Measurements from ENCODE around the gene TNRC6C.

Gene TNRC6C

GRCh38 chr17:78105101-78105500 is 146.6 kb downstream of the TNRC6C start:
- TF ChIP-seq CTCF (IDR thresholded peaks at IDR 0.05; ENCODE audit: extremely low read depth, missing control alignments): no peak
- no peak for DNase-seq (ENCODE audit: low spot score)

- no peak for DNase-seq (ENCODE audit: low spot score)
- no peak for TF ChIP-seq CTCF (IDR thresholded peaks at IDR 0.05; ENCODE audit: extremely low read depth, missing control alignments)
Observed at GRCh38 chr17:78105551-78105950, 147.0 kb downstream of the TNRC6C start.

GRCh38 chr17:78106211-78106610 is 147.7 kb downstream of the TNRC6C start:
- no peak for DNase-seq (ENCODE audit: low spot score)

GRCh38 chr17:78107457-78107856 is 149.0 kb downstream of the TNRC6C start:
- DNase-seq (ENCODE audit: low spot score): no peak
- TF ChIP-seq CTCF (IDR thresholded peaks at IDR 0.05; ENCODE audit: extremely low read depth, missing control alignments): no peak

More at GRCh38 chr17:78106211-78106610, 147.7 kb downstream of the TNRC6C start:
- no peak for TF ChIP-seq CTCF (IDR thresholded peaks at IDR 0.05; ENCODE audit: extremely low read depth, missing control alignments)

GRCh38 chr17:78107976-78108725 is 149.6 kb downstream of the TNRC6C start:
- TF ChIP-seq CTCF (IDR thresholded peaks at IDR 0.05; ENCODE audit: extremely low read depth, missing control alignments): no peak
- peak; percentile 16 for DNase-seq (ENCODE audit: low spot score)

GRCh38 chr17:78108726-78109488 is 150.4 kb downstream of the TNRC6C start:
- no peak for DNase-seq (ENCODE audit: low spot score)
- TF ChIP-seq CTCF (IDR thresholded peaks at IDR 0.05; ENCODE audit: extremely low read depth, missing control alignments): no peak

GRCh38 chr17:78109489-78109761 is 150.9 kb downstream of the TNRC6C start:
- TF ChIP-seq CTCF (IDR thresholded peaks at IDR 0.05; ENCODE audit: extremely low read depth, missing control alignments): no peak
- DNase-seq (ENCODE audit: low spot score): no peak

Data from GM20000 (cell line).